Measurements from ENCODE around the gene RSPRY1.
"Not testable (repeated sequence)": the region's sequence is repeated elsewhere in the genome, so short reads cannot be mapped to it uniquely, and the experiment has no call there.

Gene RSPRY1

GRCh38 chr16:57188711-57189002 lies 2.5 kb downstream of the RSPRY1 start:
- TF ChIP-seq CTCF (IDR thresholded peaks at IDR 0.05; ENCODE audit: extremely low read depth, insufficient read depth, missing control alignments), result no peak
- no peak for DNase-seq (ENCODE audit: low spot score)
- in situ Hi-C loops (cut with MboI; ENCODE audit: low pct_unique_long_range_greater_than_20kb, low sequenced_read_pairs, unreplicated experiment), result no loop called here

- DNase-seq (ENCODE audit: low spot score); in situ Hi-C loops (cut with MboI; ENCODE audit: low pct_unique_long_range_greater_than_20kb, low sequenced_read_pairs, unreplicated experiment): not testable (repeated sequence)
Measured at GRCh38 chr16:57189527-57189926, 3.4 kb downstream of the RSPRY1 start.

GRCh38 chr16:57190136-57190535 lies 4.0 kb downstream of the RSPRY1 start:
- no peak for TF ChIP-seq CTCF (IDR thresholded peaks at IDR 0.05; ENCODE audit: extremely low read depth, insufficient read depth, missing control alignments)
- no peak for DNase-seq (ENCODE audit: low spot score)
- in situ Hi-C loops (cut with MboI; ENCODE audit: low pct_unique_long_range_greater_than_20kb, low sequenced_read_pairs, unreplicated experiment), result no loop called here

- in situ Hi-C loops (cut with MboI; ENCODE audit: low pct_unique_long_range_greater_than_20kb, low sequenced_read_pairs, unreplicated experiment), result no loop called here
- no peak for DNase-seq (ENCODE audit: low spot score)
- no peak for TF ChIP-seq CTCF (IDR thresholded peaks at IDR 0.05; ENCODE audit: extremely low read depth, insufficient read depth, missing control alignments)
Measured at GRCh38 chr16:57191056-57191571, 5.0 kb downstream of the RSPRY1 start.

GRCh38 chr16:57192146-57192545 lies 6.0 kb downstream of the RSPRY1 start:
- in situ Hi-C loops (cut with MboI; ENCODE audit: low pct_unique_long_range_greater_than_20kb, low sequenced_read_pairs, unreplicated experiment), result no loop called here
- TF ChIP-seq CTCF (IDR thresholded peaks at IDR 0.05; ENCODE audit: extremely low read depth, insufficient read depth, missing control alignments), result no peak

GRCh38 chr16:57192720-57193486 lies 6.8 kb downstream of the RSPRY1 start:
- in situ Hi-C loops (cut with MboI; ENCODE audit: low pct_unique_long_range_greater_than_20kb, low sequenced_read_pairs, unreplicated experiment), result no loop called here
- TF ChIP-seq CTCF (IDR thresholded peaks at IDR 0.05; ENCODE audit: extremely low read depth, insufficient read depth, missing control alignments), result no peak
- DNase-seq (ENCODE audit: low spot score), result peak; percentile 44

More at GRCh38 chr16:57192146-57192545, 6.0 kb downstream of the RSPRY1 start:
- DNase-seq (ENCODE audit: low spot score), result no peak

- in situ Hi-C loops (cut with MboI; ENCODE audit: low pct_unique_long_range_greater_than_20kb, low sequenced_read_pairs, unreplicated experiment), result no loop called here
- DNase-seq (ENCODE audit: low spot score), result no peak
- TF ChIP-seq CTCF (IDR thresholded peaks at IDR 0.05; ENCODE audit: extremely low read depth, insufficient read depth, missing control alignments), result no peak
Measured at GRCh38 chr16:57194512-57194911, 8.4 kb downstream of the RSPRY1 start.
